Stomach (tissue), 4 donors: ENCODE measurements around the gene TOP2A.

Source experiments
- POLR2A ChIP-seq, 4 donors: fragments of 450-650 bp; IDR thresholded peaks; one replicate each; pipeline ENCODE4 v1.6.1; 2016; ENCODE audit warnings: antibody characterized with exemption in 4 of 4, control low read depth in 2 of 4, mild to moderate bottlenecking in 1 of 4, moderate library complexity in 1 of 4
- TF ChIP-seq, protein P1 (sequence below), 7 experiments: fragments of 450-650 bp in 4 of 7; fragments of 200-600 bp in 3 of 7; sonication (generic) in 3 of 7; IDR thresholded peaks; one replicate each; pipeline ENCODE4 v1.5.1; 2016 to 2019; ENCODE audit warnings: antibody characterized with exemption in 7 of 7, control low read depth in 2 of 7, mild to moderate bottlenecking in 1 of 7

DNA sequence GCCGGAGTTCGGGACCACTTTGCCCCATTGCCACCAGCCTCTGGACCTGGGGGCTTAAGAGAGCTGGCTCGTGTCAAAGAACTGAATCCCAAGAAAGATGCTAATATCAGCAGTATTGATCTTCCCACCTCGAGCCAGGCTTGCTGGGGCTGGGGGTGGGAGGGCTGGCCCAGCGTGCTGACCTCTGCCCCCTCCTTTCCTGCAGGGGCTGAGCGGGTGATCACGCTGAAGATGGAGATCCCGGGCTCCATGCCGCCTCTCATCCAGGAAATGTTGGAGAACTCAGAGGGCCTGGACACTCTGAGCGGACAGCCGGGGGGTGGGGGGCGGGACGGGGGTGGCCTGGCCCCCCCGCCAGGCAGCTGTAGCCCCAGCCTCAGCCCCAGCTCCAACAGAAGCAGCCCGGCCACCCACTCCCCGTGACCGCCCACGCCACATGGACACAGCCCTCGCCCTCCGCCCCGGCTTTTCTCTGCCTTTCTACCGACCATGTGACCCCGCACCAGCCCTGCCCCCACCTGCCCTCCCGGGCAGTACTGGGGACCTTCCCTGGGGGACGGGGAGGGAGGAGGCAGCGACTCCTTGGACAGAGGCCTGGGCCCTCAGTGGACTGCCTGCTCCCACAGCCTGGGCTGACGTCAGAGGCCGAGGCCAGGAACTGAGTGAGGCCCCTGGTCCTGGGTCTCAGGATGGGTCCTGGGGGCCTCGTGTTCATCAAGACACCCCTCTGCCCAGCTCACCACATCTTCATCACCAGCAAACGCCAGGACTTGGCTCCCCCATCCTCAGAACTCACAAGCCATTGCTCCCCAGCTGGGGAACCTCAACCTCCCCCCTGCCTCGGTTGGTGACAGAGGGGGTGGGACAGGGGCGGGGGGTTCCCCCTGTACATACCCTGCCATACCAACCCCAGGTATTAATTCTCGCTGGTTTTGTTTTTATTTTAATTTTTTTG, 61.6 kb downstream of the TOP2A start:
- TF ChIP-seq, protein P1, sequence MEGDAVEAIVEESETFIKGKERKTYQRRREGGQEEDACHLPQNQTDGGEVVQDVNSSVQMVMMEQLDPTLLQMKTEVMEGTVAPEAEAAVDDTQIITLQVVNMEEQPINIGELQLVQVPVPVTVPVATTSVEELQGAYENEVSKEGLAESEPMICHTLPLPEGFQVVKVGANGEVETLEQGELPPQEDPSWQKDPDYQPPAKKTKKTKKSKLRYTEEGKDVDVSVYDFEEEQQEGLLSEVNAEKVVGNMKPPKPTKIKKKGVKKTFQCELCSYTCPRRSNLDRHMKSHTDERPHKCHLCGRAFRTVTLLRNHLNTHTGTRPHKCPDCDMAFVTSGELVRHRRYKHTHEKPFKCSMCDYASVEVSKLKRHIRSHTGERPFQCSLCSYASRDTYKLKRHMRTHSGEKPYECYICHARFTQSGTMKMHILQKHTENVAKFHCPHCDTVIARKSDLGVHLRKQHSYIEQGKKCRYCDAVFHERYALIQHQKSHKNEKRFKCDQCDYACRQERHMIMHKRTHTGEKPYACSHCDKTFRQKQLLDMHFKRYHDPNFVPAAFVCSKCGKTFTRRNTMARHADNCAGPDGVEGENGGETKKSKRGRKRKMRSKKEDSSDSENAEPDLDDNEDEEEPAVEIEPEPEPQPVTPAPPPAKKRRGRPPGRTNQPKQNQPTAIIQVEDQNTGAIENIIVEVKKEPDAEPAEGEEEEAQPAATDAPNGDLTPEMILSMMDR (IDR thresholded peaks at IDR 0.05), result no peak
- no peak for TF ChIP-seq POLR2A (IDR thresholded peaks at IDR 0.05)
